ENCODE data around the gene LSAMP.

LSAMP gene

GRCh38 chr3:116440196-116440595 lies 5.1 kb downstream of the LSAMP start:
- no peak overlapping the region for H3K27ac ChIP-seq (ENCODE audit: low read depth, low read length)
- TF ChIP-seq EZH2phosphoT487 (conservative IDR thresholded peaks at IDR 0.05; ENCODE audit: low read length) (no peak), CTCF (IDR thresholded peaks at IDR 0.05; ENCODE audit: insufficient read depth, low read length, poor library complexity, severe bottlenecking) (no peak)

DNA sequence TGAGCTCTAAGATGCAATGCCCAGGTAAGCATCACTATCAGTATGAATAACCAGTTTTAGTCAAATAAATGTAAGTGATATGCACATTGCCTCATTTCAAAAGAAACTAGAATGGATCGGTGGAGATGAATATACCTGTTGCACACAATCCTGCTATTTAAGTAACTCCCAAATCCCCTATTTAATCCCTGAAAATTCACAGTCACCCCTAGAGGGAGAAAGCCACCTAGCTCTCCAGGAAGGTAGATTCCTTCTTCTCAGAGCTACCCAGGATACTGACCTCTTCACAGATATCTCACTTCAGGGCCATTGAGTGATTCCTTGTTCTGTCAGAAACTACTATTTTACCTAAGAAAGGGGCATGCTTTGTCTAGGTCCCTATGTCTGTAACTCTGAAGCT lies 11.7 kb downstream of the LSAMP start:
- Histone ChIP-seq H3K4me3 (ENCODE audit: insufficient read depth, low read length, poor library complexity, severe bottlenecking) (no peak overlapping the region), H2AFZ (ENCODE audit: low read depth, low read length, severe bottlenecking) (no peak overlapping the region), H3F3A (ENCODE audit: insufficient read depth) (no peaks in the 10 kb centered on the region), H3K9me3 (ENCODE audit: insufficient read depth, low read length) (no peaks in the 10 kb centered on the region), H4K20me1 (ENCODE audit: low read depth, low read length) (no peaks in the 10 kb centered on the region), H3K4me2 (ENCODE audit: low read depth, low read length, poor library complexity, severe bottlenecking) (no peak overlapping the region), H3K27ac (ENCODE audit: low read depth, low read length) (no peak overlapping the region), H3K36me3 (ENCODE audit: low read length) (no peaks in the 10 kb centered on the region), H3K79me2 (ENCODE audit: insufficient read depth, low read length) (no peaks in the 10 kb centered on the region), H3K9me2 (replicated peaks; ENCODE audit: insufficient read depth, low read length) (no peaks in the 10 kb centered on the region), H3K9ac (ENCODE audit: low read length) (no peak overlapping the region), H3K27me3 (ENCODE audit: low read length) (no peaks in the 10 kb centered on the region)
- TF ChIP-seq CTCF (IDR thresholded peaks at IDR 0.05; ENCODE audit: insufficient read depth, low read length, poor library complexity, severe bottlenecking) (no peak), EZH2phosphoT487 (conservative IDR thresholded peaks at IDR 0.05; ENCODE audit: low read length) (no peak)

More at GRCh38 chr3:116440196-116440595, 5.1 kb downstream of the LSAMP start:
- Histone ChIP-seq H3K4me3 (ENCODE audit: insufficient read depth, low read length, poor library complexity, severe bottlenecking) (no peak overlapping the region), H3K9ac (ENCODE audit: low read length) (no peak overlapping the region), H3F3A (ENCODE audit: insufficient read depth) (no peaks in the 10 kb centered on the region), H3K79me2 (ENCODE audit: insufficient read depth, low read length) (no peaks in the 10 kb centered on the region), H3K4me2 (ENCODE audit: low read depth, low read length, poor library complexity, severe bottlenecking) (no peak overlapping the region), H3K9me2 (replicated peaks; ENCODE audit: insufficient read depth, low read length) (no peaks in the 10 kb centered on the region), H3K9me3 (ENCODE audit: insufficient read depth, low read length) (no peaks in the 10 kb centered on the region), H3K27me3 (ENCODE audit: low read length) (no peaks in the 10 kb centered on the region), H2AFZ (ENCODE audit: low read depth, low read length, severe bottlenecking) (no peak overlapping the region), H3K36me3 (ENCODE audit: low read length) (no peaks in the 10 kb centered on the region), H4K20me1 (ENCODE audit: low read depth, low read length) (no peaks in the 10 kb centered on the region)

GRCh38 chr3:116432795-116433194 lies 12.5 kb downstream of the LSAMP start:
- Histone ChIP-seq H2AFZ (ENCODE audit: low read depth, low read length, severe bottlenecking) (no peak overlapping the region), H4K20me1 (ENCODE audit: low read depth, low read length) (no peaks in the 10 kb centered on the region), H3K4me3 (ENCODE audit: insufficient read depth, low read length, poor library complexity, severe bottlenecking) (no peak overlapping the region), H3K27me3 (ENCODE audit: low read length) (no peaks in the 10 kb centered on the region), H3K4me2 (ENCODE audit: low read depth, low read length, poor library complexity, severe bottlenecking) (no peak overlapping the region), H3K9ac (ENCODE audit: low read length) (no peak overlapping the region), H3K9me3 (ENCODE audit: insufficient read depth, low read length) (no peaks in the 10 kb centered on the region), H3K36me3 (ENCODE audit: low read length) (no peaks in the 10 kb centered on the region), H3K27ac (ENCODE audit: low read depth, low read length) (no peak overlapping the region), H3K9me2 (replicated peaks; ENCODE audit: insufficient read depth, low read length) (no peaks in the 10 kb centered on the region), H3F3A (ENCODE audit: insufficient read depth) (no peaks in the 10 kb centered on the region), H3K79me2 (ENCODE audit: insufficient read depth, low read length) (no peaks in the 10 kb centered on the region)
- TF ChIP-seq EZH2phosphoT487 (conservative IDR thresholded peaks at IDR 0.05; ENCODE audit: low read length): no peak
- TF ChIP-seq CTCF (IDR thresholded peaks at IDR 0.05; ENCODE audit: insufficient read depth, low read length, poor library complexity, severe bottlenecking): no peak
